Mucosa of descending colon (tissue), 3 donors: Measurements from ENCODE around the gene KRT86. TPM values are rescaled to one million over a fixed set of nuclear protein-coding genes. Genes with fewer than 3 reads are reported as not detected.

Experiments
- ATAC-seq: fragments of 200-7000 bp; cut with Tn5 transposase; one replicate; pipeline ENCODE4 v1.9.1; 2020; ENCODE audit warnings: mild to moderate bottlenecking, moderate library complexity
- DNase-seq, 3 donors: peaks; one replicate each; pipeline ENCODE4 v3.0.0-alpha.2; 2020
- H3K36me3 ChIP-seq: fragments of 200-600 bp; one replicate; pipeline ENCODE4 v1.8.0; 2021; ENCODE audit warnings: low read depth, mild to moderate bottlenecking
- H3K4me1 ChIP-seq: fragments of 200-600 bp; one replicate; pipeline ENCODE4 v1.8.0; 2021; ENCODE audit warnings: low read depth, mild to moderate bottlenecking
- H3K4me3 ChIP-seq: fragments of 200-600 bp; one replicate; pipeline ENCODE4 v1.8.0; 2021; ENCODE audit warnings: mild to moderate bottlenecking
- H3K9me3 ChIP-seq: fragments of 200-600 bp; one replicate; pipeline ENCODE4 v1.8.0; 2021; ENCODE audit warnings: mild to moderate bottlenecking
- intact Hi-C, 2 donors: fragments of 100-400 bp; cut with DNase I in 1 of 2; cut with micrococcal nuclease in 1 of 2; formaldehyde crosslinking; loops; one replicate each; pipeline versions ENCODE4 v1.11.0 to v1.11.1; 2022; cut with DNase I, micrococcal nuclease
- total RNA-seq, 3 donors: library from RNA; stranded (reverse); fragmentation: NEBNext Ultra II Directional in 2 of 3; extraction: Animal tissue kit (Norgen Biotek cat#: 25700) in 2 of 3; gene quantifications; one replicate each; pipeline versions ENCODE4 v1.2.1 to v1.2.4, GENCODE V29; 2021 to 2023
- TF ChIP-seq, protein P1 (sequence below): fragments of 200-600 bp; IDR thresholded peaks from one replicate; pipeline ENCODE4 v1.8.0; 2022; ENCODE audit warnings: antibody characterized with exemption, mild to moderate bottlenecking
- donor health status: DM: no; HTN: no; CAD: no; lungs with moderate emphysema.
- donor health status: DM: no; HTN: no; CAD: no.
- donor health status: DM: no; HTN: yes; CAD: no.

Gene KRT86
- total RNA-seq, 3 donors from 2014 or later = 0.35 to 0.58 TPM; not detected in 1

DNA sequence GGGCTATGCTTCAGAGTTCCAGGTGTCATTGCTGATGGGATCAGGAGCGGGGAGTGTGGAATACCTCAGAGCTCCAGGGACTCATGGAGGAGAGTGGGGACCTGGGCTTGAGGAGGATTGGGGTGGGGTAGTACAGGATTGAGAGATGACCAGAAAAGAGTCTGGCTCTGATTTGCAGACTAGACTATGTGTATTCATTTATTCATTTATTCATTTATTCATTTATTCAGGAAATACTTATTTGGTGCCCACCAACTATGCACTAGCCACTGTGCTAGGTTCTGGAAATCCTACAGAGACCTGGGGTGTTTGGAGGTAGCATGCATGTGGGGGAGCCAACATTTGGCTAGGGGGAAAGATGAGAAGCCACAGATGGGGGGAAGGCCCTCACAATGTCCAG is 47.6 kb downstream of the KRT86 start:
- no peaks in the 10 kb centered on the region for H3K9me3 ChIP-seq
- no peak overlapping the region for H3K4me3 ChIP-seq
- no peaks in the 10 kb centered on the region for H3K4me1 ChIP-seq
- TF ChIP-seq, protein P1, sequence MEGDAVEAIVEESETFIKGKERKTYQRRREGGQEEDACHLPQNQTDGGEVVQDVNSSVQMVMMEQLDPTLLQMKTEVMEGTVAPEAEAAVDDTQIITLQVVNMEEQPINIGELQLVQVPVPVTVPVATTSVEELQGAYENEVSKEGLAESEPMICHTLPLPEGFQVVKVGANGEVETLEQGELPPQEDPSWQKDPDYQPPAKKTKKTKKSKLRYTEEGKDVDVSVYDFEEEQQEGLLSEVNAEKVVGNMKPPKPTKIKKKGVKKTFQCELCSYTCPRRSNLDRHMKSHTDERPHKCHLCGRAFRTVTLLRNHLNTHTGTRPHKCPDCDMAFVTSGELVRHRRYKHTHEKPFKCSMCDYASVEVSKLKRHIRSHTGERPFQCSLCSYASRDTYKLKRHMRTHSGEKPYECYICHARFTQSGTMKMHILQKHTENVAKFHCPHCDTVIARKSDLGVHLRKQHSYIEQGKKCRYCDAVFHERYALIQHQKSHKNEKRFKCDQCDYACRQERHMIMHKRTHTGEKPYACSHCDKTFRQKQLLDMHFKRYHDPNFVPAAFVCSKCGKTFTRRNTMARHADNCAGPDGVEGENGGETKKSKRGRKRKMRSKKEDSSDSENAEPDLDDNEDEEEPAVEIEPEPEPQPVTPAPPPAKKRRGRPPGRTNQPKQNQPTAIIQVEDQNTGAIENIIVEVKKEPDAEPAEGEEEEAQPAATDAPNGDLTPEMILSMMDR = no peak
- intact Hi-C loops = no loop called here
- no peak for DNase-seq
- no peak for ATAC-seq
- H3K36me3 ChIP-seq = no peaks in the 10 kb centered on the region

DNA sequence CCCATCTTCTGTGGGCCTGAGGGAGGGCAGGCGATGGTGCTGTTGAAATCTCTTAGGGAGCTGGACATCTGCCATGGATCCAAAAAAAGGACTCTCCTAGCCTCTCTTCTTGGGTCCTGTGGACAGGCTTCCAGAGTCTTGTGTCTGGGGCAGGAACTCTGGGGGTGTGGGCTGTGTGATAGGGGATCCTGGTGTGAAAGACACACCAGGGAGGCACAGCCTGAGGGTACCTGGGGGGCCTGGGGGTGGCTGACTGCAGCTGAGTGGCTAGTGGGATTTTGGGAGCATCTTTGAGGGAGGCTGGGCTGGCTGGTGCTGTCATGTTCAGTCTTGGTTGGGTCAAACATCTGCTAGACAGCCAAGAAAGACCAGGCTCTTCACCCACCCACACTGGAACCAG is 48.6 kb downstream of the KRT86 start:
- DNase-seq (no peak), ATAC-seq (no peak)
- no peaks in the 10 kb centered on the region for H3K4me1 ChIP-seq
- H3K9me3 ChIP-seq = no peaks in the 10 kb centered on the region
- H3K36me3 ChIP-seq = no peaks in the 10 kb centered on the region
- H3K4me3 ChIP-seq = no peak overlapping the region
- TF ChIP-seq, protein P1 = no peak
- intact Hi-C loops = no loop called here

- ATAC-seq = no peak
- Histone ChIP-seq H3K9me3 (no peaks in the 10 kb centered on the region), H3K36me3 (no peaks in the 10 kb centered on the region), H3K4me3 (no peak overlapping the region), H3K4me1 (no peaks in the 10 kb centered on the region)
- TF ChIP-seq, protein P1 = no peak
- intact Hi-C loops = no loop called here
- no peak for DNase-seq
Observed at GRCh38 chr12:52323416-52324152, 49.1 kb downstream of the KRT86 start.

DNA sequence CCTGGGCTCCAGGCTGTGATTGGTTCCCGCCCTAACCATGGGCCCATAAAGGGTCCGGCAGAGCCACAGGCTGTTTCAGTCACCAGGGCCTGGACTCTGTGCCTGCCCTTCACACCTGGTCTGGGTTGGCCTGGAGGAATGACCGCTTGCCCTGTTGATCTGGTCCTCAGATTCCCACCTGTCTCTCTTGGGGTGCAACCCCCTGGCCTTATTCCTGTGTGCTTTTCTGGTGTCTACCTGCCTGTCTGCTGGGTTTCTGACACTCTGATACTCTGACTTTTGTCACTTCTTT is 49.7 kb downstream of the KRT86 start:
- no peak for DNase-seq
- Histone ChIP-seq H3K4me1 (no peaks in the 10 kb centered on the region), H3K9me3 (no peaks in the 10 kb centered on the region), H3K36me3 (no peaks in the 10 kb centered on the region), H3K4me3 (no peak overlapping the region)
- TF ChIP-seq, protein P1 = no peak
- intact Hi-C loops = no loop called here
- ATAC-seq = no peak

- peak; percentile 99 for ATAC-seq
- intact Hi-C loops = loop anchor here in 1 of 2 donors (5.0 kb wide), 1 partner anchor 170 kb away; no protein-coding TSS in a partner anchor
Observed at GRCh38 chr12:52327052-52327829, 52.8 kb downstream of the KRT86 start.

More at GRCh38 chr12:52327052-52327829, 52.8 kb downstream of the KRT86 start:
- Histone ChIP-seq H3K4me1 (no peaks in the 10 kb centered on the region), H3K4me3 (no peak overlapping the region), H3K36me3 (no peaks in the 10 kb centered on the region), H3K9me3 (no peaks in the 10 kb centered on the region)
- peak in 2 of 3 donors; percentile 79 to 94 for DNase-seq
- TF ChIP-seq, protein P1 = peak; percentile 63
